ENCODE measurements around the gene FARS2.
"Not testable (repeated sequence)": the region's sequence is repeated elsewhere in the genome, so short reads cannot be mapped to it uniquely, and the experiment has no call there.

Gene FARS2

DNA sequence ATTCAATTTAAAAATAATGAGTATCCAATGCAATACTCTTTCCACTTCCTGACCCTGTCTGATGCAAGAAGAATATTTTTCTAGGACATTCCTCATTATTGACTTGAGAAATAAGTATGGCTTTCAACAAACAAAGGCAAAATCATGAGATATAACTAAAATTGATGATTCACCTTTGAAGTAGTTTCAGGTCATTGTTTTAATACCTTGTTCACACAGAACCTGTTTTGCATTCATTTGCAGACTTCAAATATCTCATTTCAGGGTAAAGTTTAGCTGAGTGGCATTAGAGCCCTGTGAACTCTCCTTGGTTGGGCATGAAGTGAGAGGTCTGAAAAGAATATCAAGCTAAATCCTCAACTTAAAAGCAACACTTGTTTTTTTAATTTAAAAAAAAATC lies 436.2 kb downstream of the FARS2 start:
- DNase-seq (no peak), ATAC-seq (no peak)
- Mint-ChIP-seq H3K4me3 (no peak overlapping the region), H3K4me1 (peaks cover 16% of the 10 kb centered on the region), H3K27me3 (no peaks in the 10 kb centered on the region), H3K27ac (no peak overlapping the region), H3K36me3 (ENCODE audit: low read depth) (peaks cover 4% of the 10 kb centered on the region), H3K9me3 (no peaks in the 10 kb centered on the region)

- Mint-ChIP-seq H3K27ac (no peak overlapping the region), H3K9me3 (no peaks in the 10 kb centered on the region), H3K4me1 (peaks cover 16% of the 10 kb centered on the region), H3K27me3 (no peaks in the 10 kb centered on the region), H3K4me3 (no peak overlapping the region), H3K36me3 (ENCODE audit: low read depth) (no peaks in the 10 kb centered on the region)
- ATAC-seq (no peak), DNase-seq (no peak)
Observed at GRCh38 chr6:5698318-5698717, 437.0 kb downstream of the FARS2 start.

DNA sequence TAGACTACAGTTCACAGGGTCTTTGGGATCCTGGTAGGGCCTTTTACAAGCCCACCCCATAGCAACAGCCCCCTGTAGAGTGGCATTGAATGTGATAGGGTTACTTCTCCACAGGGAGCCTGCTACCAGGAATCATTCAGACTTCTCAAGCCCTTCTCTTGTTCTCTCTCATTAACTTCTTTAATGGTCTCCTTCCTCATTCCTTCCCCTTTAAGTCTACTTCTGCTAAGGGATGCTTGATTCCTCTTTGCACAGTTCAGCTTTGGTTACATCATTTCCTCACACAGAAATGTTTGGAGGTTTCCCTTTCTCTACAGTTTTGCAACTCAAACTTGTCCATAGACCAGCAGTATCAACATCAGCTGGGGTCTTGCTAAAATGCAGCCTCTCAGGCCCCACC lies 437.8 kb downstream of the FARS2 start:
- H3K4me3 Mint-ChIP-seq; H3K27me3 Mint-ChIP-seq; H3K36me3 Mint-ChIP-seq (ENCODE audit: low read depth); DNase-seq; ATAC-seq; H3K9me3 Mint-ChIP-seq; H3K27ac Mint-ChIP-seq: not testable (repeated sequence)
- H3K4me1 Mint-ChIP-seq = peaks cover 16% of the 10 kb centered on the region

GRCh38 chr6:5701174-5701573 lies 439.9 kb downstream of the FARS2 start:
- H3K27me3 Mint-ChIP-seq = no peaks in the 10 kb centered on the region
- no peak overlapping the region for H3K4me3 Mint-ChIP-seq
- DNase-seq (no peak), ATAC-seq (no peak)
- H3K36me3 Mint-ChIP-seq (ENCODE audit: low read depth) = peaks cover 5% of the 10 kb centered on the region
- peaks cover 4% of the 10 kb centered on the region for H3K9me3 Mint-ChIP-seq
- H3K27ac Mint-ChIP-seq = no peak overlapping the region
- H3K4me1 Mint-ChIP-seq = peaks cover 16% of the 10 kb centered on the region

DNA sequence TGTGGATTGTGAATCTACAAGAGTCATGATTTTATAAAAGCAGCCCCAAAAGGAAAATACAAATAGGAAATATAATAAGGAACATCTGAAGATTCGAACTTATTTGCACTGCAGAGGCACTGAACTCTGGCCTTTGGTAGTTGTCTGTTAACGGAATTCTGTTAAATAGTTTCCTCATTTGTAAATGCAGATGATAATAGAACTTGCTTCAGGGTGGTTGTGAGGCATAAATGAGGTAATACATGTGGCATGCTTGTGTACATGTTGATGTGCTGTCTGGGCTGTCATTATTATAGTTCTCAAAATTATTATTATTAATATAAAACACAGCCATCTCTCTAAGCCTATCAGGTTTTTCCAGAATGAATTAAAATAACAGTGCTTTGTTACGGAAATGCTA lies 443.4 kb downstream of the FARS2 start:
- peaks cover 4% of the 10 kb centered on the region for H3K9me3 Mint-ChIP-seq
- peaks cover 18% of the 10 kb centered on the region for H3K4me1 Mint-ChIP-seq
- DNase-seq = no peak
- peaks cover 5% of the 10 kb centered on the region for H3K36me3 Mint-ChIP-seq (ENCODE audit: low read depth)
- no peak for ATAC-seq
- H3K27ac Mint-ChIP-seq = no peak overlapping the region
- H3K27me3 Mint-ChIP-seq = no peaks in the 10 kb centered on the region
- no peak overlapping the region for H3K4me3 Mint-ChIP-seq

- Mint-ChIP-seq H3K4me1 (peaks cover 18% of the 10 kb centered on the region), H3K4me3 (no peak overlapping the region), H3K27ac (no peak overlapping the region), H3K27me3 (no peaks in the 10 kb centered on the region), H3K9me3 (peaks cover 4% of the 10 kb centered on the region), H3K36me3 (ENCODE audit: low read depth) (peaks cover 5% of the 10 kb centered on the region)
- no peak for ATAC-seq
- no peak for DNase-seq
Observed at GRCh38 chr6:5705252-5705651, 443.9 kb downstream of the FARS2 start.

DNA sequence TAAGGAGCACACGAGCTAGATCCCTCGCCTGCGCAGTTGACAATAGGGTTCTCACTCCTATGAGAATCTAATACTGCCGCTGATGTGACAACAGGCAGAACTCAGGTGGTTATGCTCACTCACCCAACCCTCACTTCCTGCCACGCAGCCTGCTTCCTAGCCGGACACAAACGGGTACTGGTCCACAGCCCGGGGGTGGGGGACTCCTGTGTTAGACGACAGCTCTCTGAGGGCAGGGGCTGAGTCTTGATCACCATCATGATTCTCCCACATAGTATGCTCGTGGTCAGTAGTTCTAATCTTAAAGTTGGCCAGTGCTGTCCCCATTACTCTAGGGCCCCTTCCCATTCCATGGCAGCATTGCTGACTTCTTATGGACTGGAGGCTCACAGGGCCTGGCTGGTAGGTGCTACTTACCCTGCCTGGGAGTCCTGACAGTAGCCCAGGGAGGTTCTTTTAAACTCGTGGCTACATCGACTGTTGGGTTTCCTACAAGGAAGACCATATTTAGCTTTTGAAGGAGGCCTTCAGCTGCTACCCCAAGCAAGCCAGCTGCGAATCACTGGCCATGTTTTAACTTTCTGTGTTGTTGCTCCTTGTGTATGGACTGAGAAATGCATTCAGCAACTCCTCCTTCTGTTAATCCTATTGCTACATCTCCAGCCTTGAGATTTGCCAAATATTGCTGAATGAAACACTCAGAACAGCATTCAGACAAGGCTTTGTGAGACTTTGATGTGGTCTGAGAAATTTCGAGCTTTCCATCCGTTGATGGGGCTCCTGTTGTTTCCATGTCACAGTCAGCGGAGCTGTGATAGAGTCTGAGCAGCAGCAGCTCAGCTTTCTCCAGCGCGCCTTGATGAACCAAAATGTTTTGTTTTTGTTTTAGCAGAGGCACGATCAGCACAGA lies 445.1 kb downstream of the FARS2 start:
- H3K9me3 Mint-ChIP-seq = peaks cover 4% of the 10 kb centered on the region
- ATAC-seq (peak; percentile 58), DNase-seq (peak; percentile 11)
- no peak overlapping the region for H3K4me3 Mint-ChIP-seq
- peak overlapping the region; percentile 46 for H3K27ac Mint-ChIP-seq
- no peaks in the 10 kb centered on the region for H3K27me3 Mint-ChIP-seq
- peaks cover 8% of the 10 kb centered on the region for H3K36me3 Mint-ChIP-seq (ENCODE audit: low read depth)
- peaks cover 18% of the 10 kb centered on the region for H3K4me1 Mint-ChIP-seq

DNA sequence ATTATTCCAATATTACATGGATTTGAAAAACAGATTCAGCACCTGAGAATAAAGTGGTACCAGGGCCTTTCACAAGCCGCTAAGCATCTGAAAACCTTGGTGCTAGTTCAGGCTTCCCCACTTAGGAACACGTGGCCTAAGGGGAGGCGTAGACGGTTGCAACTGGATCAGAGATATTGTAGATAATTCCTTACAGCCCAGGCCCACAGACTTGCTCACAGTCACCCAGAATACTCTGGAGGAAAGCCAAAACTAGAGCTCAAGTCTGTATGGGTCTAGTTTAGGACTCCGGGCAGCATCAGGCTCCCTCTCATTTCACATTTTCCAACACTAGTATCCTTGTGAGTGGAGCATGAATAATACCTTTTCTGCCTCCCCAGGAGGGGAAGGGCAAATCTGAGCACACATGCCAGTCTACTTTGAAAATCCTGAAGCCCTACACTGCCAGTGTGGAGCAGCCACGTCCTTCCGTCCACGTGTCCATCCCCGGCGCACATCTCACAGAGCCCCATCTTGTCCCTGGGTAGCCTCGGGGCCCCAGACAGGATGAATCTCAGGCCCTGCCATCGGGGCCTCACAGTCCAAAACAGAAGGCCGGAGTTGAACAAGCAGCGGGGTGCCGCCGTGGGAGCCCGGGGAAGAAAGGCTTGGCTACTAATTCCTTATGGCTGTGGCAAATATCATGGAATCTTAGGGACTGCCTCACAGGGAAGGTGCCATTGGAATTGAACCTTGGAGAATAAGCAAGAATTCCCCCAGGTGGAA lies 446.1 kb downstream of the FARS2 start:
- Mint-ChIP-seq H3K9me3 (peaks cover 4% of the 10 kb centered on the region), H3K27ac (no peak overlapping the region), H3K4me3 (no peak overlapping the region), H3K4me1 (peaks cover 18% of the 10 kb centered on the region), H3K36me3 (ENCODE audit: low read depth) (peaks cover 8% of the 10 kb centered on the region), H3K27me3 (no peaks in the 10 kb centered on the region)
- ATAC-seq = no peak
- no peak for DNase-seq

GRCh38 chr6:5710516-5710915 lies 449.2 kb downstream of the FARS2 start:
- Mint-ChIP-seq H3K27ac (no peak overlapping the region), H3K27me3 (no peaks in the 10 kb centered on the region), H3K36me3 (ENCODE audit: low read depth) (peaks cover 9% of the 10 kb centered on the region), H3K9me3 (peaks cover 7% of the 10 kb centered on the region), H3K4me3 (no peak overlapping the region), H3K4me1 (peaks cover 15% of the 10 kb centered on the region)
- DNase-seq = no peak
- no peak for ATAC-seq

GRCh38 chr6:5710936-5711335 lies 449.6 kb downstream of the FARS2 start:
- peaks cover 6% of the 10 kb centered on the region for H3K36me3 Mint-ChIP-seq (ENCODE audit: low read depth)

DNA sequence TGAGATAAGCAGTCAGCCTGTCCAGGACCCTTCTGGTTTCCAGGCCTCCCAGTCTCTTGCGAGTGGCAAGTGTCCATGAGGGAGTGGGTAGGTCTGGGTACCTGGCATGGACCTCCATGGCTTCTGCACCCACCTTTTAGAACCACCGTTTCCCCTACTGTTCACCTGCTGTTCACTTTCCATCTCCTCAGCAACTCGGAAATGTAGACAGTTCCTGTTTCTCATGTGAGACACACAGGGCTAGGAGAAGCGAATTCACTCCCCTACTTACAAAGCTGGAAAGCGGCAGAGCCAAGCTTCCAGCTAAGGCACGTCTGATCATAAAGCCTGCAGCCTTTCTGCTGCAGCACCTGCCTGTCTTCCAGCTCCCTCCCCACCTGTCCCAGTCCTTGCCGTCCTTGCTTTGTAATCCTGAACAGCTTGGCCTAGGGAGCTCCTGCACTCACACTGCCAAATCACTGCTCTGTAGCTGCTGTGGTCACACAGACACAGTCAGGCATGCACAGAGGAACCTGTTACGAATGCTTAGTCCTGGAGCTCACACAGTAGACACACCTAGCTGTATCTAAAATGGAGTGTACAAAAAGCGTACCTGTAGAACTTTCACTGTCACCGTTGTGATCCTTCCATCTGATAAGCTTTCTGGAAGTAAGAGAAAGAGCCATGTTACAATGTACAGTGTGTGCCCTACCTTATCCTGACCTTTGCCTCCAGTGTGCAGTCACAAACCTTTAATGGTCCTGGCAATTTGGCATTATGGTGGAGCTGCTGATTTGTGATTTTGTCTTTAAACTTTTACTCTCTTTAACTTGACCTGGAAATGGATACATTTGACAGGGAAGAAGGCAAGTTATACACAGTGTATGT lies 451.3 kb downstream of the FARS2 start:
- Mint-ChIP-seq H3K27ac (no peak overlapping the region), H3K4me1 (no peaks in the 10 kb centered on the region), H3K4me3 (no peak overlapping the region), H3K36me3 (ENCODE audit: low read depth) (peaks cover 13% of the 10 kb centered on the region), H3K9me3 (peaks cover 22% of the 10 kb centered on the region), H3K27me3 (no peaks in the 10 kb centered on the region)
- ATAC-seq (no peak), DNase-seq (no peak)

More at GRCh38 chr6:5710936-5711335, 449.6 kb downstream of the FARS2 start:
- DNase-seq (no peak), ATAC-seq (no peak)
- no peak overlapping the region for H3K27ac Mint-ChIP-seq
- peaks cover 11% of the 10 kb centered on the region for H3K4me1 Mint-ChIP-seq
- H3K9me3 Mint-ChIP-seq = peaks cover 8% of the 10 kb centered on the region
- no peaks in the 10 kb centered on the region for H3K27me3 Mint-ChIP-seq
- no peak overlapping the region for H3K4me3 Mint-ChIP-seq

DNA sequence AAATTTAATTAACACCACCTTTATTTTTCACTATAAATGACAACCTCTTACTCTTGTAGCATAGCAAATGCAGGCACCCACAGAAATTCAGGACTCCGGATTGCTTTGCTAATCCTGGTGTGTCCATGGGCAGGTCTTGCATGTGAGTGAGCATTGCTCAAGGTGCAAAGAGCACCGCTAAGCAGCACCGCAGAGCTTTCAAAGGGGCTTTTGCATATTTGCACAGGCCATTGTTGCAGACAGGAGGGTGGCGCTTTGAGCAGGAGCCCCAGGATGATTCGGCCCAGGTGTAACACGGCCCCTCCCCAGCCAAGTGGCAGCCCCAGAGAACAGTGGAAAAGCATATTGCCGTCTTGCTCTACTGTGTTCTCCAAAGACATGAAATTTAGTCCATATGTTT lies 452.2 kb downstream of the FARS2 start:
- Mint-ChIP-seq H3K4me3 (no peak overlapping the region), H3K9me3 (peaks cover 22% of the 10 kb centered on the region)
- no peak for ATAC-seq

GRCh38 chr6:5718231-5718947 lies 457.1 kb downstream of the FARS2 start:
- H3K4me1 Mint-ChIP-seq = peaks cover 6% of the 10 kb centered on the region
- ATAC-seq = no peak
- H3K27me3 Mint-ChIP-seq = no peaks in the 10 kb centered on the region
- no peak overlapping the region for H3K4me3 Mint-ChIP-seq
- DNase-seq = no peak
- H3K9me3 Mint-ChIP-seq = peaks cover 22% of the 10 kb centered on the region
- no peak overlapping the region for H3K27ac Mint-ChIP-seq
- peaks cover 10% of the 10 kb centered on the region for H3K36me3 Mint-ChIP-seq (ENCODE audit: low read depth)

More for the DNA sequence above, 452.2 kb downstream of the FARS2 start:
- H3K36me3 Mint-ChIP-seq (ENCODE audit: low read depth) = peaks cover 13% of the 10 kb centered on the region
- H3K27ac Mint-ChIP-seq = no peak overlapping the region
- H3K4me1 Mint-ChIP-seq = no peaks in the 10 kb centered on the region
- H3K27me3 Mint-ChIP-seq = no peaks in the 10 kb centered on the region
- no peak for DNase-seq

Data from activated naive CD8-positive, alpha-beta T cell treated with anti-CD3 and anti-CD28 coated beads, Interleukin-2, amount 50 U/mL, for 24 hours (primary cell).